HG02759 (cell line): ENCODE measurements around the gene REELD1.
A peak's percentile ranks its signal among the peaks of the same experiment; 100 is the strongest.

ENCODE experiments used
- ATAC-seq: cut with Tn5 transposase; IDR thresholded peaks from one replicate; pipeline ENCODE4 v1.9.1; 2021; ENCODE audit warnings: mild to moderate bottlenecking, moderate library complexity; ENCODE audit not compliant: unreplicated experiment

The REELD1 gene

GRCh38 chr4:146214238-146214637 is at the start of gene REELD1:
Gene REELD1 (plus strand): TSS chr4:146214538. CDS start chr4:146216953, 2,415 bp downstream.
- no peak for ATAC-seq

GRCh38 chr4:146165221-146165620 is 49.1 kb upstream of the REELD1 start:
- no peak for ATAC-seq

GRCh38 chr4:146165840-146166239 is 48.5 kb upstream of the REELD1 start:
- no peak for ATAC-seq

- no peak for ATAC-seq
Observed at GRCh38 chr4:146170149-146170548, 44.2 kb upstream of the REELD1 start.

GRCh38 chr4:146175541-146176453 is 38.5 kb upstream of the REELD1 start, which contains the start of gene LSM6:
Gene LSM6 (plus strand): TSS chr4:146175718. CDS start chr4:146182922, 7,204 bp downstream.
- peak; percentile 94 for ATAC-seq

- no peak for ATAC-seq
Observed at GRCh38 chr4:146176891-146177290, 37.4 kb upstream of the REELD1 start.

GRCh38 chr4:146178126-146178525 is 36.2 kb upstream of the REELD1 start:
- no peak for ATAC-seq

GRCh38 chr4:146179784-146180370 is 34.5 kb upstream of the REELD1 start:
- no peak for ATAC-seq

GRCh38 chr4:146182443-146182842 is 31.9 kb upstream of the REELD1 start:
- no peak for ATAC-seq

- ATAC-seq: no peak
Observed at GRCh38 chr4:146183209-146183608, 31.1 kb upstream of the REELD1 start.

- ATAC-seq: no peak
Observed at GRCh38 chr4:146186041-146186440, 28.3 kb upstream of the REELD1 start.

GRCh38 chr4:146186596-146186995 is 27.7 kb upstream of the REELD1 start:
- no peak for ATAC-seq

GRCh38 chr4:146190456-146190855 is 23.9 kb upstream of the REELD1 start:
- ATAC-seq: no peak

GRCh38 chr4:146191766-146192458 is 22.4 kb upstream of the REELD1 start:
- ATAC-seq: no peak

- no peak for ATAC-seq
Observed at GRCh38 chr4:146193628-146194027, 20.7 kb upstream of the REELD1 start.

- ATAC-seq: no peak
Observed at GRCh38 chr4:146194212-146194611, 20.1 kb upstream of the REELD1 start.

- ATAC-seq: no peak
Observed at GRCh38 chr4:146202665-146203064, 11.7 kb upstream of the REELD1 start.

- no peak for ATAC-seq
Observed at GRCh38 chr4:146207410-146207809, 6.9 kb upstream of the REELD1 start.

GRCh38 chr4:146210890-146211289 is 3.4 kb upstream of the REELD1 start:
- no peak for ATAC-seq

- ATAC-seq: no peak
Observed at GRCh38 chr4:146211440-146211839, 2.9 kb upstream of the REELD1 start.

GRCh38 chr4:146212781-146213180 is 1.6 kb upstream of the REELD1 start:
- ATAC-seq: no peak

GRCh38 chr4:146222313-146222712 is 8.0 kb downstream of the REELD1 start:
- ATAC-seq: no peak
